NCI-H2196 (cell line): ENCODE measurements around the gene FHOD1.

Experiments used
- DNase-seq: peaks from one replicate; lab custom pipeline; 2025; ENCODE audit not compliant: unreplicated experiment; lab: John Stamatoyannopoulos, UW

The FHOD1 gene

GRCh38 chr16:67277999-67278772, 30.9 kb upstream of the FHOD1 start:
- DNase-seq = no peak

DNA sequence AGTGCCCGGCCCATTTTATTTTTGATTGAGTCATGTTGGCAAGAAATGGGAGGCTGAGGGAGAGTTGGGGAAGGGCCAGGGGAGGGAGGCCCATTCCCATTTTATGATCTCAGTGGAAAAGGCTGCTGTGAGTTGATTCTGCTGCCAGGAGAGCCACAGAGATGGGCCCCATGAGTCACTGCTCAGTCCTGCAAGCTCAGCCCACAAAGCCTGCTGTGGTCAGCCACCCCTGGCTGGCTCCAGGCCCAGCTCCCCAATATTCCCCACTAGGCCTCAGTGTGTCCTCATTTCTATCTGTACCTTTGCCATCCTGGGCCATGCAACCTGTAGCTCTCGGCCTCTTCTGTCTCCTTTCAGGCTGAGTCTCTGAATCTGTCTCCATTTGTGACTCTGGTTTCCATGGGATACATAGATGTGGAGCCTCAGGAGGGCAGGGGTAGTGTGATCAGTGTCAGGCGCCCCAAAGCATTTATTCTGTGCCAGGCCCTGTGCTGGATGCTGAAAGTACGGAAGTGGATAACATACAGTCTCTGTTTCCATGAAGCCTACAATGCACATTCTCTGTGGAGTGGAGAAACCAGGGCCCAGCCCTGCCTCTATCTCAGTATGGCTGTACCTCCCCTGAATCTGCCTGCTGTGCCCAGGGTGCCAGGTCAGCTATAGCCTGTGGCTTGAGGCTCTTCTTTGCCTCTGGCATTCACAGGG, 30.2 kb upstream of the FHOD1 start:
- no peak for DNase-seq

- no peak for DNase-seq
These were observed 28.0 kb upstream of the FHOD1 start for GRCh38 chr16:67275321-67275720.

DNA sequence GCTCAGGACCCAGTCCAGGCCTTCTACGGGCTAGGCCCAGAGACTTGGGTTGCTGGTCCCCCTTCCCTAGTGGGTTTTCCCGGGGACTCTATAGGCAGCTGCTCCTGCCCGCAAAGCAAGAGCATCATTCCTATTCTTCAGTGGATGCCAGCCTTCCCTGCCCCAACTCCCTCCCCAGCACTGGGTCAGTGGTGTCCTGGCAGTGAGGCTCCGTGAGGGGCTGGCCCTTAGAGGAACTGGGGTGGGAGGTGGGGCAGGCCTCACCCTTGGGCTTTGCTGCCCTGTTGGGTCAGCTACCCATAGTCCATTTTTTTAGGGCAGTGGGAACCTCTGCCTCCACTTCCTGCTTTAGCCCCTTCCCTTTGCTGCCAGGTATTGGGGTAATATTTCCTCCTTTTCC, 24.2 kb upstream of the FHOD1 start:
- no peak for DNase-seq

DNA sequence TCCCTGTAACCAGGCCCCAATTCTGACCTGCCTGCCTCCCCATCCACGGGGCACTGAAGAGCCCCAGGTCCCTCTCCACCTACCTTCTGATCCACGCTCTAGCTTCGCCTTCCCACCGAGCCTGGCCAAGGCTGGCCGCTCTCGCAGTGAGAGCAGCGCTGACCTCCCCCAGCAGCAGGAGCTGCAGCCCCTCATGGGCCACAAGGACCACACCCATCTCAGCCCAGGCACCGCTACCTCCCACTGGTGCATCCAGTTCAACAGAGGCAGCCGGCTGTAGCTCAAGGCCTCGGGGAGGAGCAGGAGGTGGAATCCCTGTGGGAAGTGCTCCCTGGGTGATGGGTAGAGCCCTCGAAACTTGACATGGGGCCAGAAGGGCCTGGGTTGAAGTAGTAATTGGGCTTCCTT, 23.7 kb upstream of the FHOD1 start:
- no peak for DNase-seq

GRCh38 chr16:67269766-67270165, 22.5 kb upstream of the FHOD1 start:
- DNase-seq = no peak

- no peak for DNase-seq
These were observed 20.9 kb upstream of the FHOD1 start for GRCh38 chr16:67268136-67268579.

DNA sequence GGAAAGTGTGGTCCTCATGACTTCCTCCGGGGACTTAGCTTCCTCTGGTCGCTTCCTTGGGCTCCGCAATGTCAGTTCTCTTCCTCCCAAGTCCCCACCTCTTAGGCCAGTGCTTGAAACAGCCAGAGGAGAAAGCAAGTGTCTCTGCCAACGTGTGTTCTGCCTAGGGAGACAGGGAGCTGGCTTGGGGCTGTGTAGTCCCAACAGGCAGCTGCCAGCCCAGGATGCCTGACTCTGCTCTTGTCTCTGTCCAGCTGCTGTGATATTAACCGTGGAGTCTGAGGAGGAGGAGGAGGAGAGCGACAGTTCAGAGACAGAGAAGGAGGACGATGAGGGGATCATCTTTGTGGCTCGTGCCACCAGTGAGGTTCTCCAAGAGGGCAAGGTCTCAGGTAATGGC, 18.6 kb upstream of the FHOD1 start:
- DNase-seq = no peak

- DNase-seq = no peak
These were observed 17.6 kb upstream of the FHOD1 start for GRCh38 chr16:67264866-67265265.

GRCh38 chr16:67264277-67264676, 17.0 kb upstream of the FHOD1 start:
- DNase-seq = no peak

- DNase-seq = no peak
These were observed 15.9 kb upstream of the FHOD1 start for GRCh38 chr16:67263201-67263600.

DNA sequence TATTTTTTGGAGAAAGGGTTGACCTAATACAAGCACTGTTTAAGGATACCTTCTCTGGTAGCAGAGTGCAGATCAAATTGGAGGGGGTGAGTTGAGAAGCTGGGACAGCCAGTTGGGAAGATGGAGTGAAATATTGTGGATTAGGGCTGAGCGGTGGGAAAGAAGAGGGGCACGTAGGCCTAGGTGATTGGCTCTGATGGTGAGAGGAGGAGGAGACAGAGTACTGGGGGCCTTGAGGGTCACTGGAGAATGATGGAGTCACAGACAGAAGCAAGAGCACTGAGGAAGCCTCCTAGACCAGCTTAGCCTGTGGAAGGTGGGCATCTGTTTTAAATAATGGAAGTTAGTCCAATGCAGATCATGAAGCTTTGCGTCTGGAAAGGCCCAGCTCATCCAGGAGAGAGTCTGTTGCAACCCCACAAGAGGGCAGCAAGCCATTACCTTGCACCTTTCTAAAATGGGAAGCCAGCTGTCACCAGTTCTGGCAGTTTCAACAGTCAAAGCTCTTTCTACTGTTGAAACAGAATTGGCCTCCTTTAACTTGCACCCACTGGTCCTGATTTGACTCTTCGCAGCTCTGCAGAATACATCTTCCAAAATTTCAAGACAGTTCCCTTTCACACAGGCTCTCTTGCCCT, 13.3 kb upstream of the FHOD1 start:
- peak; percentile 39 for DNase-seq

- DNase-seq = no peak
These were observed 12.4 kb upstream of the FHOD1 start for GRCh38 chr16:67259705-67260104.

GRCh38 chr16:67258161-67258835, 11.0 kb upstream of the FHOD1 start:
- no peak for DNase-seq

DNA sequence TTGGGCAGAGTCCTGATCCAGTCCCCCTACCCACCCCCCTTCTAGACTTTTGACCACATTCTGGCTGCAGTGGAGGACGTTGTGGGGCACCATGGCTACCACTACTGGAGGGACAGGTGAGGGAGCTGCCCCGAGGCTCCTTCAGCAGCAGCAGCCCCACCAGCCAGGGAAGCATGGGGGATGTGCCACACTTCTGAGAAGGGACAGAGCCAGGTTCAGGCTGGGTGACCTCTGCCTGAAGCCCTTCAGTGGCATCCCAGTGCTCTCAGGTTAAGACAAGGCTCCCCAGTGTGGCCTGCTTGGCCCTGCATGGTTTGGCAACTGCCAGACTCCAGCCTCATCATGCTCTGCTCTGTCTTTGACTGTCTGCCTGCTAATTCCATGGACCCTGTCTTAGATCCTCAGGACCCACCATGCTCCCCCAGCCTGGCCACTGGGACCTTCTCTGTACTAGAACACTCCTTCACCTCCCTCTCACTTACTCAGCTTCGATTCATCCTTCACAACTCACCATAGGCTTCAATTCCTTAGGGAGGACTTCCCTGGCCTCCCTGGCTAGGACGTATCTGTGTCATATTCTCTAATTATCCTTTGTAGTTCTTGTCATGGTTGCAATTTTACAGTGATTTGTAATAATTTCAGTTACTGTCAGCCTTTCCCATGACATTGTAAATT, 10.3 kb upstream of the FHOD1 start:
- no peak for DNase-seq

GRCh38 chr16:67256701-67257230, 9.5 kb upstream of the FHOD1 start:
- no peak for DNase-seq

DNA sequence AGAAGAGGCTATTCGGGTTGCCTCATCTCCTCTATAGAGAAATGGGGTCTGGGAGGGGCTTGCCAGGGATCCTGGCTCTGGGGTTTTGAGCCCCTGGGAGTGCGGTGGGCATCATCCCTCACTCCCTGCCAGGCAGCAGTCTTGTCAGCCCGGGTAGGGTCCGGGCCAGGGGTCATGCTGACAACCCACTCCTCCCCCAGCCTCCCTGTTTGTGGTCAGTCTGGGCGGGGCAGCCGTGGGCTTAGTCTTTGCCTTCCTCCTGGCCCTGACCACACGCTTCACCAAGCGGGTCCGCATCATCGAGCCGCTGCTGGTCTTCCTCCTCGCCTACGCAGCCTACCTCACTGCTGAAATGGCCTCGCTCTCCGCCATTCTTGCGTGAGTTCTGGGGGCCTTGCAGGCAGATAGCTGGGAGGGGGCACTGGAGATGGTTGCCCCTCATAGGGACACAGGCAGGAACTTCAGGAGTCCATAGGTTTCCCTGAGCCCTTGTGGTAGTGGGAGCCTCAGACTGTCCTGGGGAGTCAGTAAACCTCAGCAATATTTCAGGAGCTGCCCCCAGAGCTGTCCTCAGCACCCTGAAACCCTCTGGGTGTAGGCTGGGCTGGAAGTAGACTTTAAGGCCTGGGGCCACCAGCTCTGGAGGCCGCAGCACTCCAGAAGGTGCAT, 8.4 kb upstream of the FHOD1 start:
- DNase-seq = no peak

DNA sequence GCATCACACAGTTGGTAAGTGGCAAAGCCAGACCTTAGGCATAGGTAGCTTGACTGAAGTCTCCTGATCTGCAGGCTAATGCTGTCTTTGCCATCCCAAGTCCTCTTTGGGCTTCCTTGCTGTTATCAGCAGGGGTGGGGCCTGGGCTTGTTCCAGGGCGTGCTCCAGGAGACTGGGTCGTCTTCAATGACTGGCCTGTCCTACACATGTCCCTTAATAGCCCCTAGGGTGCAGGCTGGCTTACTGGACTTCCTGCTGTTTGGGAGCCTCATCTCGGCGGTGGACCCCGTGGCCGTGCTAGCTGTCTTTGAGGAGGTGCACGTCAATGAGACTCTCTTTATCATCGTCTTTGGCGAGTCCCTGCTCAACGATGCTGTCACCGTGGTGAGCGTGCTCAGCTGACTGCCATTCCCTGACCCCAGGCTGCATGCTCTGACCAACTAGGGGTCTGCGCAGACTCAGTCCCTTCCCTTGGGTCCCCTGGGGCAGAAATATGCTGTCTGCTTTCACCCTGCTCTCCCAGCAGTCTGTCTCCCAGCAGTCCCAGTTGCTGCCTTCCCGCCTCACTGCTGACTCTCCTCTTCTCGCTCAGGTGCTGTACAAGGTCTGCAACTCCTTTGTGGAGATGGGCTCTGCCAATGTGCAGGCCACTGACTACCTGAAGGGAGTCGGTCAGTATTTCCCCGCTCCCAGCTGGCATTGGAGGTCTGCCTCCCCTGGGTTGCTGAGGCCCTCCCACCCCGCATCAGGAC, 7.7 kb upstream of the FHOD1 start:
- no peak for DNase-seq
